ENCODE data around the gene SUCLG2.

SUCLG2 gene

GRCh38 chr3:67470207-67470606 lies 184.2 kb downstream of the SUCLG2 start:
- ChIA-PET POLR2A (no interaction called here), CTCF (no interaction called here)

DNA sequence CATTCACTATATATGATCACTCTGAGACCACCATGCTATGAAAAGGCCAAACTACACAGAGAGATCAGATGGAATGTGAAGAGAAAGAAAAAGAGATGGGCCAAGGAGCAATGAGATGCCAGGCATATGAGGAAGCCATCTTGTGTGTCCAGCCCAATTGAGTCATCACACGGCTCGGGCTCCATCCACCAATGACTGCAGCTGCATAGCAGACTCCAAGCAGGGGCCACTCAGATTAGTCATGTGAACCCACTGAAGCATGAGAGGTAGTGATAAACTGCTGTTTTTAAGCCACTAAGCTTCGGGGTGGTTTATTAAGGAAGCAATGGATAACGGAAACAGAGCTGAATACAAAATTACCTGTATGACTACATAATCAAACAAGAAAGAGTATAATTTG lies 185.9 kb downstream of the SUCLG2 start:
- no peak for DNase-seq (ENCODE audit: extremely low spot score)
- POLR2A ChIA-PET = no interaction called here
- TF ChIP-seq, protein P1, sequence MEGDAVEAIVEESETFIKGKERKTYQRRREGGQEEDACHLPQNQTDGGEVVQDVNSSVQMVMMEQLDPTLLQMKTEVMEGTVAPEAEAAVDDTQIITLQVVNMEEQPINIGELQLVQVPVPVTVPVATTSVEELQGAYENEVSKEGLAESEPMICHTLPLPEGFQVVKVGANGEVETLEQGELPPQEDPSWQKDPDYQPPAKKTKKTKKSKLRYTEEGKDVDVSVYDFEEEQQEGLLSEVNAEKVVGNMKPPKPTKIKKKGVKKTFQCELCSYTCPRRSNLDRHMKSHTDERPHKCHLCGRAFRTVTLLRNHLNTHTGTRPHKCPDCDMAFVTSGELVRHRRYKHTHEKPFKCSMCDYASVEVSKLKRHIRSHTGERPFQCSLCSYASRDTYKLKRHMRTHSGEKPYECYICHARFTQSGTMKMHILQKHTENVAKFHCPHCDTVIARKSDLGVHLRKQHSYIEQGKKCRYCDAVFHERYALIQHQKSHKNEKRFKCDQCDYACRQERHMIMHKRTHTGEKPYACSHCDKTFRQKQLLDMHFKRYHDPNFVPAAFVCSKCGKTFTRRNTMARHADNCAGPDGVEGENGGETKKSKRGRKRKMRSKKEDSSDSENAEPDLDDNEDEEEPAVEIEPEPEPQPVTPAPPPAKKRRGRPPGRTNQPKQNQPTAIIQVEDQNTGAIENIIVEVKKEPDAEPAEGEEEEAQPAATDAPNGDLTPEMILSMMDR (IDR thresholded peaks at IDR 0.05; ENCODE audit: control extremely low read depth, extremely low read depth, low read depth, missing control alignments) = no peak
- CTCF ChIA-PET = interaction anchor here (0.8 to 1.7 kb wide), 7 partner anchors 8 to 87 kb away, joined by 3 to 6 read pairs (median 3); no protein-coding TSS in a partner anchor

More at GRCh38 chr3:67470207-67470606, 184.2 kb downstream of the SUCLG2 start:
- TF ChIP-seq, protein P1 (IDR thresholded peaks at IDR 0.05; ENCODE audit: control extremely low read depth, extremely low read depth, low read depth, missing control alignments) = no peak
- DNase-seq (ENCODE audit: extremely low spot score) = no peak

DNA sequence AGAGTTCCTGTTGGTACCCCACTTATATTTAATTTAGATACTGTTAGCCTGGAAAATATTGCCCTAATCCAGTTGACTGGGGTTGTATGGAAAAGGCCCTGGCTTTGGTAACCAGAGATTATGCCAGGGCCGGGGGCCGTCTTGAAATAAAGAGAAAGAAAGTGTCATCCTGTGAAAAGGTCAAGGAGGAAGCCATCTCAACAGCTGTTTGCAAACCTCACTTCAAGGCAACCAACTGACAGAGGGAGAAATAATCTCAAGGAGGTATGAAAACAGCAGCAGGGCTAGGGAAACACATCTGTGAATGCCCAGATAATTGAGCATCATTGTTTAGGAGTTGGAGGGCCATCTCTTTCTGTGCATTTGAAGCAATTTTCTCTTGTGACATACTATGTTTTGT lies 190.8 kb downstream of the SUCLG2 start:
- CTCF ChIA-PET = no interaction called here
- TF ChIP-seq, protein P1 (IDR thresholded peaks at IDR 0.05; ENCODE audit: control extremely low read depth, extremely low read depth, low read depth, missing control alignments) = no peak

GRCh38 chr3:67462187-67462586 lies 192.2 kb downstream of the SUCLG2 start:
- DNase-seq (ENCODE audit: extremely low spot score) = no peak
- ChIA-PET POLR2A (no interaction called here), CTCF (no interaction called here)

More for the DNA sequence above, 190.8 kb downstream of the SUCLG2 start:
- DNase-seq (ENCODE audit: extremely low spot score) = no peak
- POLR2A ChIA-PET = no interaction called here

GRCh38 chr3:67461667-67462142 lies 192.7 kb downstream of the SUCLG2 start:
- POLR2A ChIA-PET = no interaction called here
- TF ChIP-seq, protein P1 (IDR thresholded peaks at IDR 0.05; ENCODE audit: control extremely low read depth, extremely low read depth, low read depth, missing control alignments) = no peak
- DNase-seq (ENCODE audit: extremely low spot score) = no peak
- CTCF ChIA-PET = no interaction called here

More at GRCh38 chr3:67462187-67462586, 192.2 kb downstream of the SUCLG2 start:
- TF ChIP-seq, protein P1 (IDR thresholded peaks at IDR 0.05; ENCODE audit: control extremely low read depth, extremely low read depth, low read depth, missing control alignments) = no peak

DNA sequence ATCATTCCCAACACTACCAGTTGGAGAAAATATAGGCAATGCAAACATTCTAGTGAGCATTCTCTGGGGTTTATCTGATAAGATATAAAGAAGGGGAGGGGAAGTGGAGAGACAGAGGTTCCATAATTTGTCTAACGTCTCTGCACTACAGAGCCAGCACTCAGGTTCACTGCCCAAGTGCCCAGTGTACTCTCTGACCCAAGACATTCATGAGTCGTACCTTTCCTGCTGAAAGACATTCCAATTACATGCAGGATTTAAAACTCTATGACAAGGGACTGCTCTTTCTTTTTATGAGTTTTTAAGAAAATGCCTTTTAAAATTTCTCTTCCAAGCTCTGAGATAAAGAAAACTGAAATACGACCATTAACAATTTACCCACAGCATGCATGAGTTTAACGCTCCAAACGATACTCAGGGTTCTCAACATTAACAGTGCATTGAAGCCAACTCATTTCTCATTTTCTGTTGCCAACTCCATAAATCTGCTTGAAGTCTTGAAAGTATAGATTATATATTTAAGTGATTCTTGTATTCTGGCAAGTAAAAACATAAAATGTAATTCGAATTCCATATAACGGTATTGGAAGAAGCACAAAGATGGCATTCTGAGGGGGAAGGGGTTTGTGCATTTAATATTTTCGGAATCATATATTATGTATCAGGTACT lies 193.4 kb downstream of the SUCLG2 start:
- ChIA-PET CTCF (no interaction called here), POLR2A (no interaction called here)
- no peak for DNase-seq (ENCODE audit: extremely low spot score)
- TF ChIP-seq, protein P1 (IDR thresholded peaks at IDR 0.05; ENCODE audit: control extremely low read depth, extremely low read depth, low read depth, missing control alignments) = no peak
